HK-2 (cell line): ENCODE results near the gene STXBP6.
A peak's percentile ranks its signal among the peaks of the same experiment; 100 is the strongest.
"Not testable (repeated sequence)": the region's sequence is repeated elsewhere in the genome, so short reads cannot be mapped to it uniquely, and the experiment has no call there.

ENCODE experiments used
- DNase-seq: peaks from one replicate; pipeline ENCODE4 v3.0.0-alpha.2; 2018; ENCODE audit not compliant: unreplicated experiment

The STXBP6 gene

GRCh38 chr14:24829862-24830261, 220.1 kb downstream of the STXBP6 start:
- DNase-seq = no peak

GRCh38 chr14:24828486-24828885, 221.5 kb downstream of the STXBP6 start:
- DNase-seq = no peak

- DNase-seq = no peak
Measured at GRCh38 chr14:24826390-24826789, 223.6 kb downstream of the STXBP6 start.

- DNase-seq = no peak
Measured at GRCh38 chr14:24820616-24821015, 229.3 kb downstream of the STXBP6 start.

- DNase-seq = no peak
Measured at GRCh38 chr14:24818823-24819341, 231.1 kb downstream of the STXBP6 start.

GRCh38 chr14:24818058-24818822, 231.7 kb downstream of the STXBP6 start:
- DNase-seq = no peak

- DNase-seq = no peak
Measured at GRCh38 chr14:24817212-24818057, 232.5 kb downstream of the STXBP6 start.

- DNase-seq = no peak
Measured at GRCh38 chr14:24816929-24817211, 233.1 kb downstream of the STXBP6 start.

GRCh38 chr14:24816011-24816928, 233.7 kb downstream of the STXBP6 start:
- peak; percentile 22 for DNase-seq

GRCh38 chr14:24815543-24815942, 234.4 kb downstream of the STXBP6 start:
- no peak for DNase-seq

GRCh38 chr14:24814944-24815343, 235.0 kb downstream of the STXBP6 start:
- DNase-seq = no peak

- no peak for DNase-seq
Measured at GRCh38 chr14:24814346-24814745, 235.6 kb downstream of the STXBP6 start.

GRCh38 chr14:24813819-24814259, 236.1 kb downstream of the STXBP6 start:
- DNase-seq = no peak

GRCh38 chr14:24813089-24813815, 236.7 kb downstream of the STXBP6 start:
- no peak for DNase-seq

GRCh38 chr14:24809135-24809534, 240.8 kb downstream of the STXBP6 start:
- no peak for DNase-seq

GRCh38 chr14:24808412-24808811, 241.5 kb downstream of the STXBP6 start:
- no peak for DNase-seq

GRCh38 chr14:24806061-24806678, 243.8 kb downstream of the STXBP6 start:
- DNase-seq = peak; percentile 65

GRCh38 chr14:24804552-24805212, 245.3 kb downstream of the STXBP6 start:
- no peak for DNase-seq

- no peak for DNase-seq
Measured at GRCh38 chr14:24803933-24804494, 245.9 kb downstream of the STXBP6 start.

- not testable (repeated sequence) for DNase-seq
Measured at GRCh38 chr14:24803426-24803825, 246.5 kb downstream of the STXBP6 start.
